Left ventricle myocardium inferior (tissue), 1 donor: ENCODE data around the gene SDK1. TPM values are rescaled to one million over a fixed set of nuclear protein-coding genes. Genes with fewer than 3 reads are reported as not detected.

Source experiments
- DNase-seq: peaks from one replicate; pipeline ENCODE4 v3.0.0-alpha.2; 2020
- H3K27ac ChIP-seq: fragments of 200-600 bp; replicated peaks from 2 replicates; pipeline ENCODE4 v1.8.0; 2021
- H3K27me3 ChIP-seq: fragments of 200-600 bp; 2 replicates; pipeline ENCODE4 v1.8.0; 2021; ENCODE audit warnings: low read depth
- H3K36me3 ChIP-seq: fragments of 200-600 bp; 2 replicates; pipeline ENCODE4 v1.8.0; 2021
- H3K4me1 ChIP-seq: fragments of 200-600 bp; 2 replicates; pipeline ENCODE4 v1.8.0; 2021
- H3K4me3 ChIP-seq: fragments of 200-600 bp; 2 replicates; pipeline ENCODE4 v1.8.0; 2021; ENCODE audit warnings: mild to moderate bottlenecking, moderate library complexity
- H3K9me3 ChIP-seq: fragments of 200-600 bp; replicated peaks from 2 replicates; pipeline ENCODE4 v1.8.0; 2021
- CTCF ChIP-seq: fragments of 200-600 bp; IDR thresholded peaks from 2 replicates; pipeline ENCODE4 v1.8.0; 2021; ENCODE audit warnings: antibody characterized with exemption, mild to moderate bottlenecking, borderline replicate concordance
- intact Hi-C: fragments of 100-400 bp; cut with micrococcal nuclease; formaldehyde crosslinking; loops from one replicate; pipeline ENCODE4 v1.11.0; 2022
- total RNA-seq: library from RNA; stranded (reverse); fragmentation: NEBNext Ultra II Directional; extraction: Animal tissue kit (Norgen Biotek cat#: 25700); gene quantifications from one replicate; pipeline ENCODE4 v1.2.1, GENCODE V29; 2021
- donor health status: DM: no; HTN: yes; CAD: no; lungs with severe emphysema.

SDK1 gene
- total RNA-seq, 1 donor from 2014 or later = 1.3 TPM

DNA sequence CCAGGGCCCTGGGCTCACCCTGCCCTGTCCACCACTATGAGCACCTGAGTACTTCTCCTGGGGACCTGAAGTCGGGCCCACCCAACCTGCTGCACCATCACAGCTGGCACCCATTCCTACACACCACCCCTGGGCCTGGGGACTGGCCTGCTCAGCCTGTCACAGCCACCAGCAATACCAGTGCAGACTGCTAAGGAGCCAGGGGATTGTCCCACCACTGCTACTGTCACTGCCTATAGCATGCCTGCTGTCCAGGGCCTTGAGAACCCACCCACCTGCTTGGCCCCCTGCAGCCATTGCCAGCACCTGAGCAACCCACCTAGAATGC lies 756.2 kb downstream of the SDK1 start:
- H3K27me3 ChIP-seq = peaks cover 10% of the 10 kb centered on the region
- DNase-seq = no peak
- no peak overlapping the region for H3K27ac ChIP-seq
- H3K9me3 ChIP-seq = peaks cover 19% of the 10 kb centered on the region
- intact Hi-C loops = no loop called here
- no peaks in the 10 kb centered on the region for H3K36me3 ChIP-seq
- no peak overlapping the region for H3K4me3 ChIP-seq
- TF ChIP-seq CTCF = no peak
- H3K4me1 ChIP-seq = no peaks in the 10 kb centered on the region

- intact Hi-C loops = no loop called here
- Histone ChIP-seq H3K27ac (no peak overlapping the region), H3K27me3 (peaks cover 10% of the 10 kb centered on the region), H3K4me1 (no peaks in the 10 kb centered on the region), H3K9me3 (peaks cover 19% of the 10 kb centered on the region), H3K4me3 (no peak overlapping the region), H3K36me3 (no peaks in the 10 kb centered on the region)
- TF ChIP-seq CTCF = no peak
- DNase-seq = no peak
These were observed 757.1 kb downstream of the SDK1 start for GRCh38 chr7:4058158-4058557.

GRCh38 chr7:4065190-4065589 lies 764.1 kb downstream of the SDK1 start:
- H3K27me3 ChIP-seq = no peaks in the 10 kb centered on the region
- no peak for DNase-seq
- no peak overlapping the region for H3K27ac ChIP-seq
- intact Hi-C loops = no loop called here
- H3K4me3 ChIP-seq = no peak overlapping the region
- no peak for TF ChIP-seq CTCF
- H3K4me1 ChIP-seq = no peaks in the 10 kb centered on the region
- no peaks in the 10 kb centered on the region for H3K9me3 ChIP-seq
- no peaks in the 10 kb centered on the region for H3K36me3 ChIP-seq

GRCh38 chr7:4066206-4066605 lies 765.2 kb downstream of the SDK1 start:
- Histone ChIP-seq H3K4me3 (no peak overlapping the region), H3K4me1 (no peaks in the 10 kb centered on the region), H3K36me3 (no peaks in the 10 kb centered on the region), H3K27me3 (no peaks in the 10 kb centered on the region), H3K27ac (no peak overlapping the region), H3K9me3 (no peaks in the 10 kb centered on the region)
- intact Hi-C loops = no loop called here
- no peak for DNase-seq
- no peak for TF ChIP-seq CTCF

- Histone ChIP-seq H3K4me3 (no peak overlapping the region), H3K9me3 (no peaks in the 10 kb centered on the region), H3K27ac (no peak overlapping the region), H3K36me3 (no peaks in the 10 kb centered on the region), H3K27me3 (no peaks in the 10 kb centered on the region), H3K4me1 (no peaks in the 10 kb centered on the region)
- no peak for TF ChIP-seq CTCF
- DNase-seq = no peak
- intact Hi-C loops = no loop called here
These were observed 765.8 kb downstream of the SDK1 start for GRCh38 chr7:4066626-4067475.
